Measurements from ENCODE around the gene EPN1.

Gene EPN1

GRCh38 chr19:55674841-55675660 lies at the start of gene EPN1:
EPN1 (plus strand) TSS chr19:55675226; CDS start chr19:55678628, 3,402 bp downstream.
- DNase-seq = peak; percentile 90

- DNase-seq = no peak
Observed at GRCh38 chr19:55626350-55626749, 48.7 kb upstream of the EPN1 start.

- peak; percentile 76 for DNase-seq
Observed at GRCh38 chr19:55632463-55632834, 42.6 kb upstream of the EPN1 start.

- DNase-seq = no peak
Observed at GRCh38 chr19:55633861-55634260, 41.2 kb upstream of the EPN1 start.

GRCh38 chr19:55635334-55635717 lies 39.7 kb upstream of the EPN1 start:
- DNase-seq = no peak

- DNase-seq = no peak
Observed at GRCh38 chr19:55635856-55636440, 39.1 kb upstream of the EPN1 start.

- no peak for DNase-seq
Observed at GRCh38 chr19:55636723-55637122, 38.3 kb upstream of the EPN1 start.

GRCh38 chr19:55637534-55637933 lies 37.5 kb upstream of the EPN1 start:
- no peak for DNase-seq

GRCh38 chr19:55638864-55639359 lies 36.1 kb upstream of the EPN1 start:
- no peak for DNase-seq

GRCh38 chr19:55640043-55640576 lies 34.9 kb upstream of the EPN1 start:
- peak; percentile 70 for DNase-seq

GRCh38 chr19:55640577-55641425 lies 34.2 kb upstream of the EPN1 start, which contains the start of gene ZNF580:
ZNF580 (plus strand) TSS chr19:55641002; CDS start chr19:55642509, 1,507 bp downstream.
- DNase-seq = peak; percentile 33

- DNase-seq = no peak
Observed at GRCh38 chr19:55641426-55642152, 33.4 kb upstream of the EPN1 start.

GRCh38 chr19:55642153-55643002 lies 32.6 kb upstream of the EPN1 start:
- DNase-seq = no peak

- peak; percentile 17 for DNase-seq
Observed at GRCh38 chr19:55643003-55643886, 31.8 kb upstream of the EPN1 start, which contains the start of gene ZNF581. ZNF581 (plus strand) TSS chr19:55643649; CDS start chr19:55644572, 923 bp downstream.

- no peak for DNase-seq
Observed at GRCh38 chr19:55643887-55644176, 31.2 kb upstream of the EPN1 start.

GRCh38 chr19:55644191-55644833 lies 30.7 kb upstream of the EPN1 start:
- DNase-seq = no peak

GRCh38 chr19:55644842-55645511 lies 30.0 kb upstream of the EPN1 start:
- peak; percentile 56 for DNase-seq

- DNase-seq = no peak
Observed at GRCh38 chr19:55645512-55645881, 29.5 kb upstream of the EPN1 start.

Data from DMS79 (cell line).